Right cardiac atrium (tissue), 5 donors: ENCODE measurements around the gene SCRN3. TPM values are rescaled to one million over a fixed set of nuclear protein-coding genes. Genes with fewer than 3 reads are reported as not detected.

Source experiments
- polyA plus RNA-seq: library from polyadenylated mRNA; stranded (reverse); fragments of 200-250 nt; gene quantifications from one replicate; pipeline ENCODE4 v1.2.3, GENCODE V29; 2013
- total RNA-seq, 4 donors: library from RNA; stranded (reverse); fragmentation: NEBNext Ultra II Directional; extraction: Animal tissue kit (Norgen Biotek cat#: 25700); gene quantifications; one replicate each; pipeline ENCODE4 v1.2.1, GENCODE V29; 2021
- donor health status: healthy with polysubstance abuse.
- donor health status: DM: no; HTN: yes; CAD: no.
- donor health status: DM: no; HTN: no; CAD: no.
- donor health status: DM: no; HTN: yes; CAD: no; lungs with severe emphysema.
- donor health status: DM: yes; HTN: yes; CAD: no.

The SCRN3 gene
- total and polyA plus RNA-seq, 5 donors = 16.8 to 35.6 (median 34.3) TPM

Other genes starting within 250 kb of the SCRN3 start
- gene OLA1, start 147.2 kb upstream of the SCRN3 start, total RNA-seq = 10 to 100 TPM; 66.9 to 84.4 (median 73.0) TPM
- gene OLA1, start 147.2 kb upstream of the SCRN3 start, polyA plus RNA-seq = 73.6 TPM
- gene SP9, start 60.8 kb upstream of the SCRN3 start, total RNA-seq = not detected
- not detected for gene SP9, start 60.8 kb upstream of the SCRN3 start, polyA plus RNA-seq
- gene GPR155, start 91.3 kb downstream of the SCRN3 start, total RNA-seq = 10 to 100 TPM; 12.1 to 15.5 (median 15.5) TPM
- 4.3 TPM for gene GPR155, start 91.3 kb downstream of the SCRN3 start, polyA plus RNA-seq
- 10 to 100 TPM; 20.3 to 30.0 (median 27.7) TPM for gene WIPF1, start 202.1 kb downstream of the SCRN3 start, total RNA-seq
- 12.2 TPM for gene WIPF1, start 202.1 kb downstream of the SCRN3 start, polyA plus RNA-seq